Dermis microvascular lymphatic vessel endothelial cell (primary cell): ENCODE measurements around the gene KRTAP10-6. TPM values are rescaled to one million over a fixed set of nuclear protein-coding genes. Genes with fewer than 3 reads are reported as not detected.
"Not testable (repeated sequence)": the region's sequence is repeated elsewhere in the genome, so short reads cannot be mapped to it uniquely, and the experiment has no call there.

Experiments
- DNase-seq, 2 donors: peaks; one replicate each; pipeline versions ENCODE4 v3.0.0 to v3.0.0-alpha.2; 2010; ENCODE audit warnings: low read depth in 2 of 2
- total RNA-seq: library from RNA; depleted of rRNA; stranded (reverse); fragments of >200 nt; gene quantifications from 2 replicates; pipeline ENCODE4 v1.2.1, GENCODE V29; 2014

The KRTAP10-6 gene
- total RNA-seq, 1 donor from 2014 or later, result not detected

DNA sequence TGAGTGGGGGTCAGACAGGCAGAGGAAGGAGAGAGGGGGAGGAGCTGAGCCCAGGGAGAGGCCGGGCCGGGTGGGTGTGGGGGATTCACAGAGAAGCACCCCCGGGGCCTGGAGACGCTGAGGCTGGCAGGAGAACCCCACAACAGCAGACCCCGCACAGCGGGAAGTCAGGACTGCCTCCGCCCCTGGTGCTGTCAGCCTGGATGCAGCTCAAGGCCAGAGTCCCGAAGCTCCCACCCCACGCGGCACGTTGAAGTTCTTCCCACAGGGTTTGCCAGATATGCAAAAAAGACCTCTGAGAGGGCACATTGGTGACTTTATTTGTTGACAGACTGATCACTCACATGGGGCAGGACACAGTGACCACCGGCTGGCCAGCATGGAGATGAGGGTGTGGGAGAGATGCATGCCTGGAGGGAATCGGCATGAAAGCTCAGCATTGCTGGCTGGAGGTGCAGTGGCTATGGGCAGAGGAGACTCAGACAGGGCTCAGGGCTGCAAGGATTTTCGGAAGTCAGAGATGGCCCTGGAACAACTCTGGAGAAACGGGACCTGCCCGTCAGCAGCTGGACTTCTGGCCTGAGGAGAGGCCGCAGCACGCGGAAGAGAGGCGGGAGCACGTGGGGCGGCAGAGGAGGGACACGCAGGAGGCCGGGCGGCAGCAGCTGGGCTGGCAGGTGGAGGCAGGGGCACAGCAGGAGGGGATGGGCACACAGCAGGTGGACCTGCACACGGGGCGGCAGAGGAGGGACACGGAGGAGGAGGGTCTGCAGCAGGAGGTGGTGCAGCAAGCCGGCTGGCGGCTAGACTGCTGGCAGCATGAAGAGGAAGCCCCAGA is 34.6 kb downstream of the KRTAP10-6 start:
- no peak for DNase-seq

DNA sequence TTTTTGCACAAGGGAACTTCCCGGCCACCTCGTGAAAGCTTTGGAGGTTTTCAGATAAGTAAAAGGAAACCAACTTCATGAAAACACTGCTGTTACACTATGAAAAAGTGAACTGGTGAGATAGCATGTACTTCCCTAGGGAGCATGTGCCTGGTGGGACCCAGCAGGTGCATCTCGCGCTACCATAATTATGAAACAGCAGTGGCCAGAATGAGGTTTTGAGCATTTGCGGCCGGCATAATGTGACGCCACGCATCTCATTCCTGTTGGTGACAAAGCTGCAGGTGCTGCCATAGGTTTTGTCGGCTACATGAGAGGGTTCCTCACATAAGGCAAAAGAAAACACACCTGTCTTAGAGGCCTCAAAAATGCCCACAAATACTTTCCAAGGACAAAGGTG is 35.4 kb downstream of the KRTAP10-6 start:
- no peak for DNase-seq

DNA sequence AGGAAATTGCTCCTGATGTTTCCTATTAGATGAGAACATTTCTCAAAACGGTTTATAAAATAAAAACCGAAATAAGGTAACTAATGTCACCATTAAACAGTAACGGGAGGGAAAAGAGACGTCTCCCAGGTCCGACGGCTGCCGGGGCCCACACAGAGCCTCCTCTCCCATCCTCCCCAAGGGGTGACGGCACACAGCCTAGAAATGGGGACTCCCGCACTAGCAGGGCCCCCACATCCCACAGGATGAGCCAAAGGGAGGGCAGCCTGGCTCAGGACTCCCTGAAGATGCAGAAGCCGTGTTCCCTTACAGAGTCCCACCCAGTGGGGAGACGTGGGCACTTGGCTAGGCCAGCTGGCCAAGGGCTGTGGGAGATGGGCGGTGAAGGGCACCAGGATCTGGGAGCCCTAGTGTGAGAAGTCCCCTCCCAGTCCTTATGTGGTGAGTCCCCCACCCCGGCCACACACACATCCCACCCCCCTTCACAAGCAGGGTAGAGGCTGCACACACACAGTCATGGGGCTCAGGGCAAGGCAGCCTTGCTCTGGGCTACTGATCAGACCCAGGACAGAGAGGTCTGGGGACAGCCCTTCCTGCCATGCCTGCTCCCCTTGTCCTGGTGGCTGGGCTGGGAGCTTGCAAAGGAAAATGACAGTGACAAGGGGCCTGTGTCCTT is 37.0 kb downstream of the KRTAP10-6 start:
- no peak for DNase-seq

DNA sequence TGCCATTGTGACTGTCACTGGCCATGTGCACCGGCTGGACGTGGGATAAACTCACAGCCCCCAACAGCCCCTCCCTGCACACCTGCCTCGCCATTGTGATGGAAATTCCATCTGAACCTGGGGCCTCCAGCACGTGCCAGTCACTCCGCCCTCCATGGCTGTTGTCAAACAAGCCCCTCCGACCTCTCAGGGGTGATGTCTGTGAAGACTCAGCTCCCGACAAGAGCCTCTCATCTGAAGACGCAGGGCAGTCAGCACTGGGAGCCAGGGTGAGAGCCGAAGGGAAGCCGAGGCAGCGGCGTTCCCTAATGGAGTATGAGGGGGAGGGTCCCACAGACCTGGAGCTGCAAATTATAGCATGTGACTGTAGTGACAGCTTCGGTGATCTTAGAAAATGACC is 39.6 kb downstream of the KRTAP10-6 start:
- DNase-seq, result no peak

DNA sequence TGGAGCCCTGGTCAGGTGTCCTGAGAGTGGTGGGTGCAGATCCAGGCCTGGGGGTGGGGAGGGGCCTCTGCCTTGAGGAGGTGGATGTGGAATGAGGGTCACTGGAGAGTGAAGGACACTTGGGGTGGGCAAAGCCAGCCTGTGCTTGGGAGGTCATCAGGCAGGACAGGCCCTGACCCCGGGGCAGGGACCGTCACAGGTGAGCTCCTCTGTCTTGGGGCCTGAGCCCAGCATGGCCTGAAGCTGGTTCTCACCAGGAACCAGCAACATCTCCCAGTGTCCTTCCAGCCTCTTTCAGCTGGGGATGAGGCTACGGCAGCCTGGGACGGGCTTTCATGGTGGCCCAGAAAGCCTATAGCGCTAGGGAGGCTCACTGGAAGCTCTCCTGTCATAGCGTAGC is 40.2 kb downstream of the KRTAP10-6 start:
- no peak for DNase-seq

DNA sequence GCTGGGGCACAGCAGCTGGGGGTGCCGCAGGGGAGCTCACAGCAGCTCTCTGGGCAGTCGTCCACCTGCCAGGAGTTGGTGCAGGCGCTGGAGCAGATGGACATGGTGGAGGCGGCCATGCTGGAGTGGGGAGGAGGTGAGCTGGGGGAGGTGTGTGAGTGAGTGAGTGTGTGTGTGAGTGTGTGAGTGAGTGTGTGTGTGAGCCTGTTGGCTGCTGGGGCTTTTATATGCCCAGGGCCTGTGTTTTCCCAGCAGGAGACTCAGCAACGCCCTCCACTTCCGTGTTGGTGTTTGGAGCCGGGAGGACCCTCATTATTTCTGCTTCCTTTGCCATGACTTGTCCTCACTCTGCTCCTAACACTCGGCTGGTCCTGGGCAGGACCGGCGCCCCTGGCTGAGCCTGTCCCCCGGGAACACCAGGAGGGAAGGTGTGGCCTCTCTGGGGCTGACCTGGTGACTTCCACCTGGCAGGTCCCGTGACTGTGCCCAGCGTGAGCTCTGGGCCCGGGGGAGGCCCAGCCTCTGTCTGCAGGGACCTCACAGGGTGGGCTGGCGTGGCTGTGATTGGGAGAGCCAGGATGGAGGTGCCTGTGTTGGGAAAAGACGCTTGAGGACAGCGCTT is 40.9 kb downstream of the KRTAP10-6 start, which contains the start of gene KRTAP10-2:
Gene KRTAP10-2, minus strand, starts transcription at position 166 of the 622 bp plus-strand sequence. Its CDS starts 47 bp downstream, at position 119.
- no peak for DNase-seq

DNA sequence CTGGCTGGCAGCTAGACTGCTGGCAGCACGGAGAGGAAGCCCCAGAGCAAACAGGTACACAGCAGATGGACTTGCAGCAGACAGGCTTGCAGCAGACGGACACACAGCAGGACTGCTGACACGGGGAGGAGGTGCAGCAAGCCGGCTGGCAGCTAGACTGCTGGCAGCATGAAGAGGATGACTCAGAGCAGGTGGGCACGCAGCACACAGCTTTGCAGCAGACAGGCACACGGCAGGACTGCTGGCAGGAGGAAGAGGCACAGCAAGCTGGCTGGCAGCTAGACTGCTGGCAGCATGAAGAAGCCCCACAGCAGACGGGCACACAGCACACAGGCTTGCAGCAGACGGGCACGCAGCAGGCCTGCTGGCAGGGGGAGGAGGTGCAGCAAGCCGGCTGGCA is 41.5 kb downstream of the KRTAP10-6 start:
- DNase-seq, result no peak

DNA sequence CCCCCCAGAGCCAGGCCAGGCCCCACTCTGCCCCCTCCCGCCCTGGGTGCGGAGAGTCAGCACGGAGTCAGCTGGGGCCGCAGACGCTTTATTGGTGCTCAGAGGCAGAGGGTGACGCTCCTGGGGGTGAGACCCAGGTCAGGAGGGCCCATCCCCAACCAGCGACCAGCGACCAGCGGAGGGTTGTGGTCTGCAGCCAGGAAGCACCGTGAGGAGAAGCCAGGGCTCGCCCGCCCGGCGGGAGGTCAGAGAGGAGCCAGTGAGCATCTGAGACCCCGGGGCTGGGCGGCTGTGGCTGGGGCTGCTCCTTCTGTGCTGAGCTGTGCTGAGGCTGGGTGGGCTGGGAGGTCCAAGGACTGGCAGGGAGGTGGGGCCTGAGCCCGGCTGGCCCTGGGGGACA is 42.0 kb downstream of the KRTAP10-6 start:
- DNase-seq, result not testable (repeated sequence)

DNA sequence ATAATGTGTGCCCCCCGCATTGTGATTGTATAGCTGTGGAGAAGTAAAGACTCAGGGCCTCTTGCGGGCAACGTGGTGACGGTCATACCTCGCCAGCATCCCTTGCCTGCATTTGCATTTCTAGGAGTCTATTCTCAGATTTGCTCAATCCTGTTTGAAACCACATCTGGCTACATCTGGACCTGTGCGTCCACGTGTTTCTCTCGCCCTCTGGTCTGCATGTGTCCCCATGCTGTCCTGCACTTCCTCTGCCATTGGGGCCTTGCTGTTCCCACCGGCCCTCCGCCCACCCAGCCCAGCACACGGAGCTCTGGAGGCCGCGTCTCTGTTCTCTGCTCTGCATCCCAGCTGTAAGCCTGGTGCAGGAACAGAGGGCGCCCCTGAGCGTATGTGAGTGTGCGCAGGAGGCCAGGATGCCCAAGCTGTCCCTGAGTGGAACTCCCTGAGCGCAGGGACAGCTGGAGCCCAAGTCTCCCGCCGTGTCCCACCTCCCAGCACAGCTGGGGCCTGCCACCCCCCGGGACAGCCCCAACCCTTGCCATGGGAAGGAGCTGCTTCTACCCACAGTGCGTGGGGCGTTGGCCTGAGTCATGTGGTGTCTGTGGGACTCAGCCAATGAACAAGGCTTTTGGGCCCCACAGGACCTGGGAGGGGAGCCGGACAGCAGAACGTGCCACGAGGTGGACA is 42.6 kb downstream of the KRTAP10-6 start:
- no peak for DNase-seq

DNA sequence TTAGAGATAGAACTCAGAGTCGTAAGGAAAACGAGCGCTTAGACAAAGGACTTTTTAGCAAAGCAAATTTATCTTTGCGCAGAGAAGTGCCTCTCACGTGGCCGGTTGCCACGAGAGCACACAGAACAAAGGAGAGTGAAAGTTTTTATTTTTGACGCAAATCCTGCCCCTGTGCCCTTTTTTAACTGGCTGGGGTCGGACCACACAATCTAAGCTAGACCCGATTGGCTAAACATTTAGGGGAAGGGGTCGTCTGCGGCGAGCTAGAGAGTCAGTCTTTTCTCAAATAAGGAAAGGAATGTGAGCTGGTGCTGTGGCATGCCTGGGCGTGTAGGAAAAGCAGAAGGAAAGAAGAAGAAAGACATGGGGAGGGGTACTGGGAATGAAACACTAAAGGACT is 43.4 kb downstream of the KRTAP10-6 start:
- DNase-seq, result no peak

DNA sequence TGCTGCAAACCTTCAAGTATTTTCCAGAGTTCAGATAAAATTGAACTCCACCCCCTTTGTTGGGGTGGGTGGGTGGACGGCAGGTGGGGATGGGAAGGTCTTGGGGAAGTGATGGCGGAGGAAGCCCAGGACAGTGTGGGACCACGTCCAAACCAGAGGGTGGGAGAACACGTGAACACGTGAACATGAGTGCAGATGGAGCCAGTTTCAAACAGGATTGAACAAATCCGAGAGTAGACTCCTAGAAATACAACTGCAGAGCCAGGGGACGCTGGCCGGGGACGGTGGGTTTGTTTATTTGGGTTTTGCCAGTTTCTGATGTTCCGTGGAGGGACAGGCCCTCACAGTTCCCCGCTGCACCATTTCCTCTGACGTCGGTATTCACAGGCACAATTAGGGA is 43.9 kb downstream of the KRTAP10-6 start:
- DNase-seq, result no peak

DNA sequence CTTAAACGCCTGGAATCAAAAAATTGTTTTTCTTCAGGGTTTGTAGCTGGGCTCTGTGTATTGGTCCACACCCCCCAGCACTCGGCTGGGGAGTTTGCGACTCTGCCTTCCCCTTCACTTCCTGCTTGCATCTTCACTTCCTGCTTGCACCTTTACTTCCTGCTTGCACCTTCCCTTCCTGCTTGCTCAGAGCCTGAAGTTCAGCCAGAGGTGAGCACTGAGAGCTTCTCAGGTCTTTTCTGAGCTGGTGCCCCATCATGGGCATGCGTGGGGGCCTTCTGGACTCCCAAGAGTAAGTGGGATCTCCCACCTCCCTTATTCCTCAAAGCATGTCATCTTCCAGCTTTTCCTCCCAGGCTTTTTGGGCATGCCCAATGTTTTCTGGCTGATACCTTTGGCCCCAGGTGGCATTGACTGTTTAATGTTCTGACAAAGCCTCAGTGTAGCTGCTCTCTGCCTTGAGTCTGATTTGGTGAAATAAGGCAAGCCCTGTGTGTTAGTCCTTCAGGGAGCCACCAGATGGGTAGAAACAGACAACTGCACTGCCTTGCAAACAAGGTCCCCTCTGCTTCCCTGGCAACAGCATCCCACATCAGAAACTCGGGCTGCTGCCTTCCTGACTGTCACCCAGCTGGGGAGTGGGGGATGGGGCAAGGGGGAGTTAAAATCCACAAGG is 44.5 kb downstream of the KRTAP10-6 start:
- DNase-seq, result no peak

DNA sequence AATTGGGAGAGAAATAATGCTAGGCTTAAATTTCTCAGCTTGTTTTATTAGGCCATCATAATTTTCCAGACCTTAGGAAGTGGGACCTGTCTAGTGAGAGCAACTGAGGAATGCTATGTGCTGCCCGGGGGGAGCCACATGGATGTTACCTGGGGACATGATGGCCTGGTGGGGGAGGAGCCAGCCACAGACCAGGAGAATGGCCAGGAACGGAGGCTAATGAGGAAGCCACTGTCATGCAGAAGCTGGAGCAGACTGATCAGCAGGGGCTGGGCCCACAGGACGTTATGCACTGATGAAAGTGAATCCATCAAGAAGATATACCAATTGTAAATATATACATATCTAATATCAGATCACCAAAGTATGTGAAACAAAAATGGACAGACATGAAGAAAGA is 47.7 kb downstream of the KRTAP10-6 start:
- DNase-seq, result no peak

DNA sequence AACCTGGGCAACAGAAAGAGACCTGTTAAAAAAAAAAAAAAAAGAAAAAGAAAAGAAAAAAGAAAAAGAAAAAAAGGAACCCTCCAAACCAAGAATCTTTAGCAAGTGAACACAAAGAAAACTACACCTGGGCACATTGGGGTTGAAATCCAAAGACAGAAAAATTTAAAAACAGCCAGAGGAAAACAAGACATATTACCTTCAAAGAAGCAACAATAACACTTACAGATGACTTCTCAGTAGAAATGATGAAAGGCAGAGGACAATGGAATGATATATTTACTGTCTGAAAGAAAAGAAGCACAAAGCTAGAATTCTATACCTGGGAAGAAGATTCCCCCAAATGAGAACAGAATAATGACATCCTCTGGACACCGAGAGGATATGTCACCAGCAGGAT is 49.6 kb downstream of the KRTAP10-6 start:
- no peak for DNase-seq

Other genes with a start within 250 kb of the KRTAP10-6 start
- 0.25 and 0.39 TPM in 2 replicates for gene TRPM2, start 238.9 kb downstream of the KRTAP10-6 start, total RNA-seq
- 0.77 and 1.8 TPM in 2 replicates for gene LRRC3, start 137.0 kb downstream of the KRTAP10-6 start, total RNA-seq
- not detected in 2 replicates for gene KRTAP10-1, start 52.3 kb downstream of the KRTAP10-6 start, total RNA-seq
- gene KRTAP10-2, start 41.0 kb downstream of the KRTAP10-6 start, total RNA-seq, result not detected in 2 replicates
- gene KRTAP10-3, start 33.7 kb downstream of the KRTAP10-6 start, total RNA-seq, result not detected in 2 replicates
- gene KRTAP10-4, start 18.8 kb downstream of the KRTAP10-6 start, total RNA-seq, result not detected in 2 replicates
- gene KRTAP10-5, start 11.9 kb downstream of the KRTAP10-6 start, total RNA-seq, result not detected in 2 replicates
- gene KRTAP10-7, start 8.1 kb upstream of the KRTAP10-6 start, total RNA-seq, result not detected in 2 replicates
- gene KRTAP10-8, start 19.6 kb upstream of the KRTAP10-6 start, total RNA-seq, result not detected in 2 replicates
- gene KRTAP10-9, start 34.6 kb upstream of the KRTAP10-6 start, total RNA-seq, result not detected in 2 replicates
- not detected in 2 replicates for gene KRTAP10-10, start 44.9 kb upstream of the KRTAP10-6 start, total RNA-seq
- gene KRTAP10-11, start 53.9 kb upstream of the KRTAP10-6 start, total RNA-seq, result not detected in 2 replicates
- not detected in 2 replicates for gene KRTAP12-4, start 62.2 kb upstream of the KRTAP10-6 start, total RNA-seq
- gene KRTAP12-3, start 65.4 kb upstream of the KRTAP10-6 start, total RNA-seq, result not detected in 2 replicates
- gene KRTAP12-2, start 74.4 kb upstream of the KRTAP10-6 start, total RNA-seq, result not detected in 2 replicates
- gene KRTAP12-1, start 89.7 kb upstream of the KRTAP10-6 start, total RNA-seq, result not detected in 2 replicates
- not detected in 2 replicates for gene KRTAP10-12, start 104.7 kb upstream of the KRTAP10-6 start, total RNA-seq
- gene TSPEAR, start 119.1 kb upstream of the KRTAP10-6 start, total RNA-seq, result 0.13 TPM in 2 replicates
- gene UBE2G2, start 209.3 kb upstream of the KRTAP10-6 start, total RNA-seq, result 65.0 and 106 TPM in 2 replicates
- gene SUMO3, start 225.6 kb upstream of the KRTAP10-6 start, total RNA-seq, result 72.7 and 86.4 TPM in 2 replicates